ENCODE results near the gene PSMB3. TPM values are rescaled to one million over a fixed set of nuclear protein-coding genes. Genes with fewer than 3 reads are reported as not detected.

Gene PSMB3
- total and polyA plus RNA-seq, 9 of the 15 experiments (the other 6 are each of a cell fraction or from before 2014, with no cell fraction given) = 460 to 2,775 (median 574) TPM

- TF ChIP-seq TEAD1 (CRISPR knock-in tag; IDR thresholded peaks at IDR 0.05) (no peak), RBM25 (IDR thresholded peaks at IDR 0.05; ENCODE audit: low read depth, low read length, severe bottlenecking) (peak; percentile 95), STAT5B (CRISPR knock-in tag; IDR thresholded peaks at IDR 0.05) (no peak), ADNP (tag; IDR thresholded peaks at IDR 0.05) (peak; percentile 75), E2F8 (IDR thresholded peaks at IDR 0.05; ENCODE audit: low read depth, partially characterized antibody) (no peak), BACH1 (tag; IDR thresholded peaks at IDR 0.05) (no peak), BCOR (IDR thresholded peaks at IDR 0.05) (peak; percentile 95), RCOR1 (IDR thresholded peaks at IDR 0.05; ENCODE audit: borderline replicate concordance in 1 of 2, low read depth in 2 of 2, low read length in 2 of 2) (0 out of 4 replicates have a peak, but pooled peaks of 1 of the 2 experiments have one; percentile 23), GABPA (tag; conservative IDR thresholded peaks at IDR 0.05; ENCODE audit: low read depth) (no peak), E2F1 (CRISPR knock-in tag; IDR thresholded peaks at IDR 0.05) (no peak), HIVEP1 (CRISPR knock-in tag; IDR thresholded peaks at IDR 0.05) (no peak), ZNF282 (CRISPR knock-in tag; IDR thresholded peaks at IDR 0.05) (no peak), DLX4 (CRISPR knock-in tag; IDR thresholded peaks at IDR 0.05) (no peak), ARHGAP35 (IDR thresholded peaks at IDR 0.05; ENCODE audit: partially characterized antibody) (no peak), FOXJ2 (tag; IDR thresholded peaks at IDR 0.05) (no peak), STAG1 (CRISPR knock-in tag; IDR thresholded peaks at IDR 0.05; ENCODE audit: borderline replicate concordance) (no peak), SMARCA5 (IDR thresholded peaks at IDR 0.05) (peak; percentile 18; the same call in 1 of the 2 replicates), RERE (CRISPR knock-in tag; IDR thresholded peaks at IDR 0.05; ENCODE audit: borderline replicate concordance) (no peak), ZNF717 (CRISPR knock-in tag; IDR thresholded peaks at IDR 0.05) (no peak), CBX2 (IDR thresholded peaks at IDR 0.05; ENCODE audit: insufficient read depth, low read length, poor library complexity, severe bottlenecking) (no peak)
Measured at GRCh38 chr17:38773258-38773657, 20.7 kb downstream of the PSMB3 start (continued).

Data from K562 (cell line).